NCI-H1694 treated with DMSO at 0.1 percent for 48 hours (cell line): ENCODE measurements around the gene HOXA6.

ENCODE experiments used
- DNase-seq: peaks from one replicate; lab custom pipeline; 2025; lab: John Stamatoyannopoulos, UW

Gene HOXA6

DNA sequence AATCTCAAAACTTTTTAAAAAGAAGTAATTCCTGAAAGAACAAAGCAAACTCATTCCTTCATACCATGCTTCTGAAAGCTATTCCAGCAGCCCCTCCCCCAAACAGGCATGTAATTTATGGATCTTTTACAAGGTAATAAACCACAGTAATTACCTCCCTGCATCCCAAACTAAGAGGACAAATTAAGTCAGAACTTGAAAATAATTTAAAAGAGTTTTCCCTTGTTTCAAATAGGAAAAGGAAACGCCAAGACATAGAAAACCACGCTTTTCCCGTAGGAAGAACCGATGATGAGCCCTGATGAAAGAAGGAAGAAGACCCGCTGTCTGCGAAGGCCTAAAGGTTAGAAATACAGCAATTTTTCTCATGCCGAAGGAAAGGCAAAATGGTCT is 25.9 kb downstream of the HOXA6 start:
- DNase-seq = no peak

- no peak for DNase-seq
Observed at GRCh38 chr7:27119412-27119911, 28.1 kb downstream of the HOXA6 start.

- DNase-seq = no peak
Observed at GRCh38 chr7:27118580-27118979, 29.0 kb downstream of the HOXA6 start.

- DNase-seq = no peak
Observed at GRCh38 chr7:27117887-27118491, 29.6 kb downstream of the HOXA6 start.

GRCh38 chr7:27116962-27117886 is 30.4 kb downstream of the HOXA6 start:
- DNase-seq = no peak

- DNase-seq = no peak
Observed at GRCh38 chr7:27116031-27116961, 31.3 kb downstream of the HOXA6 start.

GRCh38 chr7:27115221-27116026 is 32.1 kb downstream of the HOXA6 start:
- no peak for DNase-seq

DNA sequence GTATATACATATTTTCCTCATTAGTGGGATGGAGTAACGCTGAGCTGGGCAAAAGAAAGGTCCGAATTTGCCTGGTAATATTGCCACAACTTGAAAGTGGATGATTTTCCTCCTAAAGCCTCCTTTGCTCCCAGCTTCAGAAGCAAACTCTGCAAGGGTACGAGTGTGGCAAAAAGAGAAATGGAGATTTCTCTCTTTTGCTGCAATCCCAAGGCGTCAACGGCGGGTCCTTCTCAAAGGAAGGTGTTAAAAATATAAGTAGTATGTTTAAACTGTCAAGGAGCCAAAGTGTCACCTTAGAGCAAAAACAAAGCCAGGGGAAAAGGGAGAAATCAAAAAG is 32.7 kb downstream of the HOXA6 start:
- no peak for DNase-seq

DNA sequence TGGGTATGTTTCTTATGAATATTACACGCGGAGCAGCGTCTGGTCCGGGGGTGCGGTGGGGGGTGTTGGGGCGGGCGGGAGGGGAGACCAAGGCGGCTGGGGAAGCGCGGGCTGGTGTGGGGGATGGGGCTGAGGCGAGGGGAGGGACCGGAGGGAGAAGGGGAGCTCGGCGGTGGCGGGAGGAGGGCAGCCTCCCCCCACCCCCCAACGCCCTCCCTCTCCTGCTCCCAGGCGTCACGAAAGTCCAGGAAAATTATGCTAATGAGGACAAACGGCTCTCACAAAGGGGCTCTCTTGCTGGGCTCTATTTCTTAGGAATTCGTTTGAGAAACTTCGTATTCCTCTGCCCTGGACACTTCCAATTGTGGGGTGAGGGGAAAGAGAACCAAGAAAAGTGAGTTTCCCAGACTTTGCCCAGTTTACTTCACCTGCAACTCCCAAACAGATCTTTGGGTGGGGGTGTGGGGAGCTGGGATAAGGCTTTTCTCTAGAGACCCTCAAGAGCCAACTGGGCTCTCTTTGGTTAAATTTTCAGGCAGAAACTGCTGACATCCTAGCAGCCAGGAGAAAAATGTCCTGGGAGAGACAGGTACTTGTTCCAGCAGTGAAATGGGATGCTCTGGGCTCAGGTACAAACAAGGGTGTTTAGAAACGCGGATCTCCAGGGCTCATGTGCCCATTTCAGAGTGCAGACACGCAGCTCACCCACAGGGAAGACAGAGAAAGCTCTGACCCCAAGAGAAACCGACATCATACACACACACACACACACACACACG is 33.4 kb downstream of the HOXA6 start:
- DNase-seq = no peak

- DNase-seq = no peak
Observed at GRCh38 chr7:27112955-27113949, 34.3 kb downstream of the HOXA6 start.

DNA sequence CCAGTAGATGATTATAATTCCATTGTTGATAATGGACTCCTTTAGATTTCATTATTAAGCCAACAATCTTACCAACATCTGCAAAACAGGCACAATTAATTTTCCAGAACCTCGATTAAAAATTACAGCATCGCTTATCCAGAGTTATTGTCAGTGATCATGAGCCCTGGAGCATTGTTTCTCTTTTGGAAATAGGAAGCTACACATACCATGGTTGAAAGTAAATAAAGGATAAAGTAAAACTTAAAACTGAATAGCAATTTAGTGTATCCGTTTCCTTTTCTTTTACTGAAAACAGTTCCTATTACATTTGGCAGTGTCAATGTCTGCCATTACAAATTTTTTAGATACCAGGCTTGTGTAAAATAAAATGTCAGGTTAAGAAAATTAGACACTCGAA is 35.2 kb downstream of the HOXA6 start:
- DNase-seq = no peak

DNA sequence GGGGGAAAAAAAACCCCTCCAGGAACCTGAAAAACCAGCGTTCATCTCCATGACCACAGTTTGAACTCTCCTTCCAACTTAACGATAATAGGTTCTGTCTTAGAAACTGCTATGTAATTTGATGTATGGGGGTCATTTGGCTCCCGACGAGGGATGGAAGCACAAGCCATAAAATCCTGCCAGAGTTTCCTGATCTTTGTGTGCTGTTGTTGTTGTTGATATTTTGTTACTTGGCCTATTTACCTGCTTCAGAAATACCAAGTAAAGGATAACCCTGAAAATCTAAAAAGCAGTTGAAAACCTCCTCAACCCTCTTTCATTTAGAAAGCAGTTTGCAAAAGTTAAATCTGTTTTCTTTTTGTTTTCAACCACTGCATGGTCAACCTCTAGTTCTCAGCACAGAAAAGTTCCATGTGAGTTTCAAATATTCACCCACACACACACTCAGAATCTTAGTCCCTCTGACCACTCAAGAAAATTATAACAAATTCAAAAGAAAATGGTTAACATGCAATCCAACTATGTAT is 35.8 kb downstream of the HOXA6 start:
- no peak for DNase-seq

DNA sequence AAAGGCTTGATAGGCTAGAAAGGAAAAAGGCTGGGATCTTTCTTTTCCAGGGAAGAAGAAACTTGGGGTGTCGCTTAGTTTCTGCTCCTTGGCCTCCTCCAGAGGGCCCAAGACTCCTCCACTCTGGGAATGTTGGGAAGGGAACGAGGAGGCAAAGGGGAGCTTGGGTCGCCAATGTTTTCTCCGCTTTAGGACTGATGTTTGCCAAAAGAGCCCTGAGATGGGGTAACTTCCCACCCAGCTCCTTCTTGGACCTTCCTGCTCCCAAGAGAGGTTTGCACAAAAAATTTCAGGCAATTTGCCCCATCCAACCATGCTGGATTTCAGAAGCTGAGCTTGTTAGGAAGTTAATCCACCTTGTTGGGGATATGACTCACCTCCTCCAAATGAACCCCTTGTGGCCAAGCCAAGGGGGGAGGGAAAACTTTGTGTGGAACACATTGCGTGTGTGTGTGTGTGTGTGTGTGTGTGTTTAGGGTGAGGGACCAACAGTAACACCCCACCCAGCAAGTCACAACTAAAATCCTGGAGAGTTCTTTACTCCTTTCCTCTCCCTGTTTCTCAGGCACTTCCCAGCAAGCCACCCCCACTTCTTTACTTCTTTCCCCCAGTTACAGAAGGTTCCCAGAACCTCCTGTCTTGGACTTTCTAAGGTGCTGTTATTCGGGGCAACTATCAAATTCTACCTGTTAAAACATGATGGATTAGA is 36.4 kb downstream of the HOXA6 start:
- DNase-seq = no peak

DNA sequence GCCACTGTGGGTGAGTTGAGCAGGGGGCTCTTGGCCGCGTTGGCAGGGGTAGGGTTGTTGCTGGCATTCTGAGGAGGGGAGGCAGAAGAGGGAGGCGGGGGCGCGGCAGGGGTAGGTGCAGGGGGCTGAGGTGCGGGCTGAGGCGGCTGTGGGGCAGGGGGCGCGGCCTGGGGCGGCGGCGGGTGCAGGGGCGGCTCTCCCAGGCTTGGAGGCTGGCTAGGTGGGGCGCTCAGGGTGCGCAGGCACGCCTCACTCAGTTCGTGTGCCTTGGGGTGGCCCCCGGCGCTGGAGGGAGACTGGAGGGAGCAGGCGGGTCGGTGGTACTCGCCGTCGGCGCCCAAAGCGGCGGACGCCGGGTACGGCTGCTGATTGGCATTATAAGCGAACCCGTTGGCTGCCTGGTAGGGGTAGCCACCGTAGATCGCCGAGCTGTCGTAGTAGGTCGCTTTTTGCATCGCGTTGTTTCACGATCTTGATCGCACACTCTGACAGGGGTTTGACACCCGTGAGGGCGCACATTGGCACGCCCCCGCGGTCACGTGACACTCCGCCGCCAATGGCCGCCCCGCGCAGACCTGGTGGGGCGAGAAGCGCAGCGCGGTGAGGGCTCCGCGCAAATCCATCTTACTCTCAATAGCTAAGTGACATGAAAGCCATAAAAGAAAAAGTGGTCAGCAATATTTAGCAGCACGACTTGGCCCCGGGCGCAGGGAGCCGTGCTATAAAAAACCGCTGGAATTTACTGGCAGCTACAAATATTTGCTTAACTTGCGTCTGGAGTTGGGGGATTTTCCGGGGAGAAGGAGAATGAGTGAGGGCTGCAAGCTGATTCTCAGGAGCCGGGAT is 37.2 kb downstream of the HOXA6 start:
- DNase-seq = no peak

DNA sequence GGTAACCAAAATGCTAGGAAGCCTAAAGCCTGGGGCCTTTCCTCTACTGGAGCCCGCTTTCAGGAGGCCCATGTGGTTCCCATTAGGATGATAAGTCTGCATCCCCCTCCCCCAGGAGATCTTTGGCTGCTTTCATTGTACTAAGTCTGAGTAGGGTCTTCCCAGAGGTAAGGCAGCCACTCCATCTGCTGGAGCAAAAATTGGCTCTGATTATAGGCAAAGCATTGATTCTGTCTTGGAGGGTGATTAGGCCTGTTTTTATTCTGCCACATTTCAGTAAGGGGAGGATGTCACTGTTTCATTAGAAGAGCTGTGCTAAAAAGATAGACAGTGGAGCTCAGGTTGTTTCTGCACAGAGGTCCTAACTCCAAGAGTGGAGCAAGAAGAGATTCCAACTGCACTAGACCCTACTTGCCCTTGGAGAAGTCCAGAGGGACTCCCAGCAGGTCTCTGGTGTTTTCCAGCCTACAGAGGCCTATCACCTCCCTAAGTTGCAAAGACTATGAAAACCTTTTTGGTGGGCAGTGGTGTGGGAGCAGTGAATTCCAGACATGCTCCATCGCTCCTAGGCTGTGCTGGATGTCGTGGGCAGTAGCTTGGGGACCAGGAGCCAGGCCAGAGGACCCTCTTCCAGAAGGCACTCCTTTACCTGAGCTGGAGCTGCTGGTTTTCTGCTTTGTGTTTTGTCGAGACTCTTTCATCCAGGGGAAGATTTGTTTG is 37.9 kb downstream of the HOXA6 start:
- DNase-seq = no peak

DNA sequence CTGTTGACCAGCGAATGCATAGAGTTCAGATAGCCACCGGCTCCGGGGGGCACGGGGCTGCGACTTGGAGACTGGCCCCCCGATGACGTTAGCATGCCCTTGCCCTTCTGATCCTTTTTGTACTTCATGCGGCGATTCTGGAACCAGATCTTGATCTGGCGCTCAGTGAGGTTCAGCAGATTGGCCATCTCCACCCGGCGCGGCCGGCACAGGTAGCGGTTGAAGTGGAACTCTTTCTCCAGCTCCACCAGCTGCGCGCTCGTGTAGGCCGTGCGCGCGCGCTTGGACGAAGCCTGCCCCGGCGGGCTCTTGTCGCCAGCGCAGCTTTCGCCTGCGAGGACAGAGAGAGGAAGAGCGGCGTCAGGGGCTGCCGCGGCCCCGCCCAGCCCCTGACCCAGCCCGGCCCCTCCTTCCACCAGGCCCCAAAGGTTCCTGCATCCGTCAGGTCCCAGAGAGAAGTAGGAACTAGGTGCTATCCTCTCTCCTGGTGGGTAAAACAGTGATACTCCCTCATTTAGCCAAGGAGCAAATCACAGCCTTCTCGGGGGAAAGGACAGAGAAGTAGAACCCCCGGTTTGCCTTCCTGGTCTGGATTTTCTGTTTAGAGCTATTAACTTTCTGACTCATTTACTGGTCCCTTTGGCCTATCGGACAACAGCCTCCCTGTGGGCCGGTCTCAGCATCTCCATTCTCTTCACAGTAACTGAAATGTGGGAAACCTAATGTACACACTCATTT is 39.0 kb downstream of the HOXA6 start:
- DNase-seq = no peak
